Neutrophil (primary cell): ENCODE data around the gene MACROD1.

Experiments used
- H3K27ac ChIP-seq: fragments of 200-600 bp; sonication (generic); 2 replicates; pipeline ENCODE4 v1.5.1; 2016; ENCODE audit warnings: mild to moderate bottlenecking, moderate library complexity
- H3K27me3 ChIP-seq: fragments of 200-600 bp; sonication (generic); 2 replicates; pipeline ENCODE4 v1.6.0; 2016; ENCODE audit warnings: mild to moderate bottlenecking
- H3K36me3 ChIP-seq: fragments of 200-600 bp; sonication (generic); 2 replicates; pipeline ENCODE4 v1.5.1; 2017
- H3K4me1 ChIP-seq, 2 experiments: fragments of 200-600 bp in 1 of 2; sonication (generic) in 1 of 2; 1 replicate in 1 of 2; 2 replicates in 1 of 2; pipeline versions ENCODE4 v1.5.1 to v1.6.1; 2013 to 2016; ENCODE audit warnings: low read depth in 1 of 2, low read length in 1 of 2, mild to moderate bottlenecking in 1 of 2, moderate library complexity in 1 of 2; ENCODE audit not compliant: control insufficient read depth in 1 of 2, insufficient read depth in 1 of 2
- H3K4me3 ChIP-seq, 2 experiments: fragments of 200-600 bp in 1 of 2; sonication (generic) in 1 of 2; 1 replicate in 1 of 2; 2 replicates in 1 of 2; pipeline ENCODE4 v1.5.1; 2013 to 2016; ENCODE audit warnings: low read depth in 1 of 2, low read length in 1 of 2, mild to moderate bottlenecking in 1 of 2, moderate library complexity in 1 of 2
- H3K9me3 ChIP-seq: fragments of 200-600 bp; sonication (generic); 2 replicates; pipeline ENCODE4 v1.5.1; 2016
- TF ChIP-seq, protein P1 (sequence below): fragments of 200-600 bp; sonication (generic); IDR thresholded peaks from 2 replicates; pipeline ENCODE4 v1.5.1; 2016; ENCODE audit warnings: antibody characterized with exemption

MACROD1 gene

GRCh38 chr11:64102005-64102738, 63.7 kb downstream of the MACROD1 start:
- no peaks in the 10 kb centered on the region for H3K27me3 ChIP-seq
- no peak overlapping the region for H3K4me3 ChIP-seq

DNA sequence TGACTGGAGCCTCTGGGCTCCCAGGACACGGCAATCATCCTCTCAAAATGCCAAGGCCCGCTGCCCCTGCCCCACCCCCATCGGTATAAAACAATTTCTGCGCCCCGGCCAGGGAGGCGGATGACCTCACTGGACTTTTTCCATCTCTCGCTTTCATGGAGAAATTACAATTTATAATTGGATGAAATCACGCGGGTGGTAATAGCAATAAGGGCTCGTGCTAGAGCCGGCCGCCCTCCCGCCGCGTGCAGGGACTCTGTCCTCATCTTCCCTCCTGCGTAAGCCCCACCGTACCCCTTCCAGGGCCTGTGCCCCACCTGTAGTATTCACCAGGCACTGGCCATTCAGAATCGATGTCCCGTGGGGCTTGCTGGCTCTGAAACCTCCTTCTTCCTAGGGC, 64.5 kb downstream of the MACROD1 start:
- H3K4me3 ChIP-seq, result no peak overlapping the region
- no peaks in the 10 kb centered on the region for H3K9me3 ChIP-seq
- no peaks in the 10 kb centered on the region for H3K27me3 ChIP-seq
- TF ChIP-seq, protein P1, sequence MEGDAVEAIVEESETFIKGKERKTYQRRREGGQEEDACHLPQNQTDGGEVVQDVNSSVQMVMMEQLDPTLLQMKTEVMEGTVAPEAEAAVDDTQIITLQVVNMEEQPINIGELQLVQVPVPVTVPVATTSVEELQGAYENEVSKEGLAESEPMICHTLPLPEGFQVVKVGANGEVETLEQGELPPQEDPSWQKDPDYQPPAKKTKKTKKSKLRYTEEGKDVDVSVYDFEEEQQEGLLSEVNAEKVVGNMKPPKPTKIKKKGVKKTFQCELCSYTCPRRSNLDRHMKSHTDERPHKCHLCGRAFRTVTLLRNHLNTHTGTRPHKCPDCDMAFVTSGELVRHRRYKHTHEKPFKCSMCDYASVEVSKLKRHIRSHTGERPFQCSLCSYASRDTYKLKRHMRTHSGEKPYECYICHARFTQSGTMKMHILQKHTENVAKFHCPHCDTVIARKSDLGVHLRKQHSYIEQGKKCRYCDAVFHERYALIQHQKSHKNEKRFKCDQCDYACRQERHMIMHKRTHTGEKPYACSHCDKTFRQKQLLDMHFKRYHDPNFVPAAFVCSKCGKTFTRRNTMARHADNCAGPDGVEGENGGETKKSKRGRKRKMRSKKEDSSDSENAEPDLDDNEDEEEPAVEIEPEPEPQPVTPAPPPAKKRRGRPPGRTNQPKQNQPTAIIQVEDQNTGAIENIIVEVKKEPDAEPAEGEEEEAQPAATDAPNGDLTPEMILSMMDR, result no peak
- H3K27ac ChIP-seq, result no peak overlapping the region
- no peaks in the 10 kb centered on the region for H3K4me1 ChIP-seq
- no peaks in the 10 kb centered on the region for H3K36me3 ChIP-seq

More at GRCh38 chr11:64102005-64102738, 63.7 kb downstream of the MACROD1 start:
- no peaks in the 10 kb centered on the region for H3K4me1 ChIP-seq
- H3K36me3 ChIP-seq, result no peaks in the 10 kb centered on the region
- no peak overlapping the region for H3K27ac ChIP-seq
- TF ChIP-seq, protein P1, result no peak
- no peaks in the 10 kb centered on the region for H3K9me3 ChIP-seq

DNA sequence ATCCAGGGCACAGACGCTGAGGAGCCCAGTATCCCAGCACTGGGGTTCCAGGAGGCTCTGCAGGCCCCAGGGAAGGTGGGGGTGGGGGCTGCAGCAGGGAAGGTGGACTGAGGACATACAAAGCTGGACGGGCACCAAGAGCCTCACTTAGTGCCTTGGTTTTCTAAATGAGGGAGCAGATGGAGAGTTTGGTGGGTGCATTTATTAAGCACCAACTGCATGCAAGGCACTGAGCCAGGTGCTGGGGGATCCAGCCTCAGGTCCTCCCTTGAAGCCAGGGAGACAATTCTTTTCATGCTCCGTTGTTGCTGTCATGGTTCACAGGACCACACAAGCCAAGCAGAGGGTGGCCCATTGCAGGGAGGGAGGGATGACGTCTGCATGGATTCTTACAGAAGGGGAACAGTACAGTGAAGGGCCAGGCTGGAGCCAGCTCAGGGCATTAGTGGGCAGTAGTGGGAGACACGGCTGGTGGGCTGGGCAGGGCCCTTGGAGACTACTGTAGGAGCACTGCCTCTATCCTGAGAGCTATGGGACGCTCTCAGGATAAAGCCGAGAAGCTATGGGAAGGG, 65.0 kb downstream of the MACROD1 start:
- no peaks in the 10 kb centered on the region for H3K36me3 ChIP-seq
- no peak overlapping the region for H3K4me3 ChIP-seq
- peaks cover 3% of the 10 kb centered on the region for H3K27me3 ChIP-seq
- H3K9me3 ChIP-seq, result no peaks in the 10 kb centered on the region
- TF ChIP-seq, protein P1, result no peak
- H3K4me1 ChIP-seq, result no peaks in the 10 kb centered on the region
- no peak overlapping the region for H3K27ac ChIP-seq

- Histone ChIP-seq H3K27me3 (peaks cover 8% of the 10 kb centered on the region), H3K4me1 (no peaks in the 10 kb centered on the region)
- TF ChIP-seq, protein P1, result no peak
These were observed 65.6 kb downstream of the MACROD1 start for GRCh38 chr11:64100360-64100759.

DNA sequence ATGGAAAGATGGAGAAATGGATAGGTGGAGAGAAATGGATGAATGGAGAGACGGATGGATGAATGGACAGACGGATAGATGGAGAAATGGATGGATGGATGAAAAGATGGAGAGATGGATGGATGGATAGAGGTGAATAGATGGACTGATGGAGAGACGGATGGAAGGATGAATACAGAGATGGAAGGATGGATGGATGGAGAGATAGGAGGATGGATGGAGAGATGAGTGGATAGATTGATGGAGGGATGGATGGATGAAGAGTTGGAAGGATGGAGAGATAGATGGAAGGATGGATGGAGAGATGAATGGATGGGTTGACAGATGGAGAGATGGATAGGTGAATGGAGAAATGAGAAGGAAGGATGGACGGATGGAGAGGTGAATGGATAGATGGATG, 66.5 kb downstream of the MACROD1 start:
- peaks cover 16% of the 10 kb centered on the region for H3K27me3 ChIP-seq
- TF ChIP-seq, protein P1, result no peak
- H3K27ac ChIP-seq, result no peak overlapping the region
- H3K9me3 ChIP-seq, result no peaks in the 10 kb centered on the region
- H3K4me1 ChIP-seq, result no peaks in the 10 kb centered on the region
- no peak overlapping the region for H3K4me3 ChIP-seq
- no peaks in the 10 kb centered on the region for H3K36me3 ChIP-seq

More at GRCh38 chr11:64100360-64100759, 65.6 kb downstream of the MACROD1 start:
- H3K9me3 ChIP-seq, result no peaks in the 10 kb centered on the region
- H3K4me3 ChIP-seq, result no peak overlapping the region
- H3K27ac ChIP-seq, result no peak overlapping the region
- H3K36me3 ChIP-seq, result no peaks in the 10 kb centered on the region
